Lower leg skin (tissue), 3 donors: ENCODE measurements around the gene ELOVL5.

Source experiments
- POLR2A ChIP-seq, 2 donors: fragments of 450-650 bp; IDR thresholded peaks; one replicate each; pipeline ENCODE4 v1.6.1; 2016 to 2017; ENCODE audit warnings: antibody characterized with exemption in 2 of 2, mild to moderate bottlenecking in 1 of 2, moderate library complexity in 1 of 2
- TF ChIP-seq, protein P1 (sequence below), 3 donors: fragments of 450-650 bp; IDR thresholded peaks; one replicate each; pipeline ENCODE4 v1.5.1; 2016; ENCODE audit warnings: antibody characterized with exemption in 3 of 3, mild to moderate bottlenecking in 3 of 3, moderate library complexity in 2 of 3

DNA sequence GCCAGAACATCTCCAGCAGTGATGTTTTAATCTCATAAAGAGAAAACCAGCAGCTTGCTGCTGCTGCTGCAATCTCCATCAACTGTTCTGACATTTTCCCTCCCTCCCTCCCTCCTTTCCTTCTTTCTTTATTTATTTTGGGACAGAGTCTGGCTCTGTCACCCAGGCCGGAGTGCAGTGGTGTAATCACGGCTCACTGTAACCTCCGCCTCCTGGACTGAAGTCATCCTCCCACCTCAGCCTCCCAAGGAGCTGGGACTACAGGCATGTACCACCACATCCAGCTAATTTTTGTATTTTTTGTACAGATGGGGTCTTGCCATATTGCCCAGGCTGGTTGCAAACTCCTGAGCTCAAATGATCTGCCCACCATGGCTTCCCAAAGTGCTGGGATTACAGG lies 5.7 kb downstream of the ELOVL5 start:
- TF ChIP-seq, protein P1, sequence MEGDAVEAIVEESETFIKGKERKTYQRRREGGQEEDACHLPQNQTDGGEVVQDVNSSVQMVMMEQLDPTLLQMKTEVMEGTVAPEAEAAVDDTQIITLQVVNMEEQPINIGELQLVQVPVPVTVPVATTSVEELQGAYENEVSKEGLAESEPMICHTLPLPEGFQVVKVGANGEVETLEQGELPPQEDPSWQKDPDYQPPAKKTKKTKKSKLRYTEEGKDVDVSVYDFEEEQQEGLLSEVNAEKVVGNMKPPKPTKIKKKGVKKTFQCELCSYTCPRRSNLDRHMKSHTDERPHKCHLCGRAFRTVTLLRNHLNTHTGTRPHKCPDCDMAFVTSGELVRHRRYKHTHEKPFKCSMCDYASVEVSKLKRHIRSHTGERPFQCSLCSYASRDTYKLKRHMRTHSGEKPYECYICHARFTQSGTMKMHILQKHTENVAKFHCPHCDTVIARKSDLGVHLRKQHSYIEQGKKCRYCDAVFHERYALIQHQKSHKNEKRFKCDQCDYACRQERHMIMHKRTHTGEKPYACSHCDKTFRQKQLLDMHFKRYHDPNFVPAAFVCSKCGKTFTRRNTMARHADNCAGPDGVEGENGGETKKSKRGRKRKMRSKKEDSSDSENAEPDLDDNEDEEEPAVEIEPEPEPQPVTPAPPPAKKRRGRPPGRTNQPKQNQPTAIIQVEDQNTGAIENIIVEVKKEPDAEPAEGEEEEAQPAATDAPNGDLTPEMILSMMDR (IDR thresholded peaks at IDR 0.05): no peak
- no peak for TF ChIP-seq POLR2A (IDR thresholded peaks at IDR 0.05)
